HG03442 (cell line): Measurements from ENCODE around the gene CREG2.

Source experiments
- ATAC-seq: cut with Tn5 transposase; IDR thresholded peaks from one replicate; pipeline ENCODE4 v1.9.1; 2021; ENCODE audit warnings: mild to moderate bottlenecking, moderate library complexity; ENCODE audit not compliant: unreplicated experiment

The CREG2 gene

GRCh38 chr2:101310834-101311695, 76.2 kb downstream of the CREG2 start:
- ATAC-seq, result no peak

GRCh38 chr2:101310090-101310833, 77.0 kb downstream of the CREG2 start:
- ATAC-seq, result no peak

GRCh38 chr2:101308432-101309210, 78.7 kb downstream of the CREG2 start, which contains the start of gene RNF149:
Gene RNF149, minus strand, starts transcription at chr2:101308701. Its CDS starts 113 bp downstream, at chr2:101308588.
- ATAC-seq, result peak; percentile 63

GRCh38 chr2:101307950-101308431, 79.3 kb downstream of the CREG2 start:
- peak; percentile 19 for ATAC-seq

- ATAC-seq, result no peak
Observed at GRCh38 chr2:101307503-101307902, 79.8 kb downstream of the CREG2 start.

- peak; percentile 1 for ATAC-seq
Observed at GRCh38 chr2:101306410-101306809, 80.9 kb downstream of the CREG2 start.

- no peak for ATAC-seq
Observed at GRCh38 chr2:101305492-101306078, 81.7 kb downstream of the CREG2 start.

GRCh38 chr2:101305035-101305434, 82.3 kb downstream of the CREG2 start:
- ATAC-seq, result no peak

- ATAC-seq, result no peak
Observed at GRCh38 chr2:101303688-101304087, 83.6 kb downstream of the CREG2 start.

GRCh38 chr2:101302016-101302415, 85.3 kb downstream of the CREG2 start:
- no peak for ATAC-seq

GRCh38 chr2:101300836-101301235, 86.5 kb downstream of the CREG2 start:
- ATAC-seq, result no peak

GRCh38 chr2:101300164-101300563, 87.1 kb downstream of the CREG2 start:
- no peak for ATAC-seq

GRCh38 chr2:101299604-101300003, 87.7 kb downstream of the CREG2 start:
- no peak for ATAC-seq

- no peak for ATAC-seq
Observed at GRCh38 chr2:101297383-101297782, 89.9 kb downstream of the CREG2 start.

- no peak for ATAC-seq
Observed at GRCh38 chr2:101296371-101296770, 90.9 kb downstream of the CREG2 start.

- ATAC-seq, result no peak
Observed at GRCh38 chr2:101295895-101296294, 91.4 kb downstream of the CREG2 start.
